Mucosa of descending colon (tissue), 3 donors: ENCODE results near the gene UNC79. TPM values are rescaled to one million over a fixed set of nuclear protein-coding genes. Genes with fewer than 3 reads are reported as not detected.

Experiments used
- ATAC-seq: fragments of 200-7000 bp; cut with Tn5 transposase; one replicate; pipeline ENCODE4 v1.9.1; 2020; ENCODE audit warnings: mild to moderate bottlenecking, moderate library complexity
- DNase-seq, 3 donors: peaks; one replicate each; pipeline ENCODE4 v3.0.0-alpha.2; 2020
- H3K36me3 ChIP-seq: fragments of 200-600 bp; one replicate; pipeline ENCODE4 v1.8.0; 2021; ENCODE audit warnings: low read depth, mild to moderate bottlenecking
- H3K4me1 ChIP-seq: fragments of 200-600 bp; one replicate; pipeline ENCODE4 v1.8.0; 2021; ENCODE audit warnings: low read depth, mild to moderate bottlenecking
- H3K4me3 ChIP-seq: fragments of 200-600 bp; one replicate; pipeline ENCODE4 v1.8.0; 2021; ENCODE audit warnings: mild to moderate bottlenecking
- H3K9me3 ChIP-seq: fragments of 200-600 bp; one replicate; pipeline ENCODE4 v1.8.0; 2021; ENCODE audit warnings: mild to moderate bottlenecking
- intact Hi-C, 2 donors: fragments of 100-400 bp; cut with DNase I in 1 of 2; cut with micrococcal nuclease in 1 of 2; formaldehyde crosslinking; loops; one replicate each; pipeline versions ENCODE4 v1.11.0 to v1.11.1; 2022; cut with DNase I, micrococcal nuclease
- total RNA-seq, 3 donors: library from RNA; stranded (reverse); fragmentation: NEBNext Ultra II Directional in 2 of 3; extraction: Animal tissue kit (Norgen Biotek cat#: 25700) in 2 of 3; gene quantifications; one replicate each; pipeline versions ENCODE4 v1.2.1 to v1.2.4, GENCODE V29; 2021 to 2023
- TF ChIP-seq, protein P1 (sequence below): fragments of 200-600 bp; IDR thresholded peaks from one replicate; pipeline ENCODE4 v1.8.0; 2022; ENCODE audit warnings: antibody characterized with exemption, mild to moderate bottlenecking
- donor health status: DM: no; HTN: no; CAD: no; lungs with moderate emphysema.
- donor health status: DM: no; HTN: no; CAD: no.
- donor health status: DM: no; HTN: yes; CAD: no.

UNC79 gene
- total RNA-seq, 3 donors from 2014 or later = 0.09 to 0.89 (median 0.12) TPM

DNA sequence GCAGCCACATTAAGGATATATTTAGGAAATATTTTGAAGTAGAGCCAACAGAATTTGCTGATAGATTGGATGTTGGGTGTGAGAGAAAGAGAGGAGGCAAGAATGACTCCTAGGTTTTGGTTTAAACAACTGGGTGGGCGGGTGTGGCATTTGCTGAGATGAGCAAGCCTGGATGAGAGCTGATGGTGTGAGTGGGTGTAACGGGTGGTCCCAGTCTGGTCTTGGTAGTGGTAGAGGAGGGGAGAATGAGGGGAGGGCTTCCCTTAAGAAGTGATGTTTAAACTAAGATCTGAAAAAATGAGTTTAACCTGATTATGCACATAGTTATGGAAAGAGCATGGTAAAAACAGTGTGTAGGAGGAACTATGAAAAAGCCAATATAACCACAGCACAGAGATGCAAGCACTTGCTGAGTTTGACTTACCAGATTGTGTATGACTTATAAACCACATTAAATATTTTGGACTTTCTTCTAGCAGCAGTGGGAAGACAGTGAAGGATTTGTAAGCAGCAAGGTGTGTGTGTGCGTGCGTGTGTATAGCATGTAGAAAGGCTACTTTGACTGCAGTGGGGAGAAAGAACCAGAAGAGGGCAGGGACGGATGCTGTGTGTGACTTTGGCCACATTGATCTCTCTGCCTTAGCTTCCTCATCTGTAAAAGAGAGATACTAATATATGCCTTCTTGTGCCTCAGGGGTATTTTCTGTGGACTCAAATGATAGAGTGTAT lies 217.9 kb downstream of the UNC79 start:
- ATAC-seq (no peak), DNase-seq (peak in 1 of 3 donors; percentile 7)
- Histone ChIP-seq H3K4me3 (no peak overlapping the region), H3K36me3 (no peaks in the 10 kb centered on the region), H3K4me1 (no peaks in the 10 kb centered on the region), H3K9me3 (no peaks in the 10 kb centered on the region)
- intact Hi-C loops = no loop called here
- TF ChIP-seq, protein P1, sequence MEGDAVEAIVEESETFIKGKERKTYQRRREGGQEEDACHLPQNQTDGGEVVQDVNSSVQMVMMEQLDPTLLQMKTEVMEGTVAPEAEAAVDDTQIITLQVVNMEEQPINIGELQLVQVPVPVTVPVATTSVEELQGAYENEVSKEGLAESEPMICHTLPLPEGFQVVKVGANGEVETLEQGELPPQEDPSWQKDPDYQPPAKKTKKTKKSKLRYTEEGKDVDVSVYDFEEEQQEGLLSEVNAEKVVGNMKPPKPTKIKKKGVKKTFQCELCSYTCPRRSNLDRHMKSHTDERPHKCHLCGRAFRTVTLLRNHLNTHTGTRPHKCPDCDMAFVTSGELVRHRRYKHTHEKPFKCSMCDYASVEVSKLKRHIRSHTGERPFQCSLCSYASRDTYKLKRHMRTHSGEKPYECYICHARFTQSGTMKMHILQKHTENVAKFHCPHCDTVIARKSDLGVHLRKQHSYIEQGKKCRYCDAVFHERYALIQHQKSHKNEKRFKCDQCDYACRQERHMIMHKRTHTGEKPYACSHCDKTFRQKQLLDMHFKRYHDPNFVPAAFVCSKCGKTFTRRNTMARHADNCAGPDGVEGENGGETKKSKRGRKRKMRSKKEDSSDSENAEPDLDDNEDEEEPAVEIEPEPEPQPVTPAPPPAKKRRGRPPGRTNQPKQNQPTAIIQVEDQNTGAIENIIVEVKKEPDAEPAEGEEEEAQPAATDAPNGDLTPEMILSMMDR = no peak

DNA sequence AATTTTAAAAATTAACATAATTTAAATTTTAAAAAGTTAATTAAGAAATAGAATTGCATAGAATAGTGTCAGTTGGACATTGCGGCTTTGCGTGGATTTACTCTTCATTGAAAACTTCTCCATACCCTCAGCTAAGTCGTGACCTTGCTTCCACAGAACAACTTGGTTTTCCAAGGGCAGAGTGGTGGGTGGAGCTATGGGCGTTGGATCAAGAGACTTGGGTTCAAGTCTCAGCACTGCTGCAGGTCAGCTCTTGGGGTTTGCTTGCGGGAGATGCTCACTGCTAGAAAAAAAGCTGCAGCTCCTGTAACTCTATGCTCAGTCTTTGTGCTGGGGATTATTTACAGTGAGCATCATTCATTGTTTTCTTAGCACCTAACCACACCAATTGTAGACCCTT lies 223.9 kb downstream of the UNC79 start:
- Histone ChIP-seq H3K36me3 (no peaks in the 10 kb centered on the region), H3K4me1 (no peaks in the 10 kb centered on the region), H3K4me3 (no peak overlapping the region), H3K9me3 (no peaks in the 10 kb centered on the region)
- intact Hi-C loops = loop anchor here (5.0 to 10.0 kb wide), 3 partner anchors 138 to 253 kb away; no protein-coding TSS in a partner anchor
- TF ChIP-seq, protein P1 = no peak
- ATAC-seq (no peak), DNase-seq (no peak)

DNA sequence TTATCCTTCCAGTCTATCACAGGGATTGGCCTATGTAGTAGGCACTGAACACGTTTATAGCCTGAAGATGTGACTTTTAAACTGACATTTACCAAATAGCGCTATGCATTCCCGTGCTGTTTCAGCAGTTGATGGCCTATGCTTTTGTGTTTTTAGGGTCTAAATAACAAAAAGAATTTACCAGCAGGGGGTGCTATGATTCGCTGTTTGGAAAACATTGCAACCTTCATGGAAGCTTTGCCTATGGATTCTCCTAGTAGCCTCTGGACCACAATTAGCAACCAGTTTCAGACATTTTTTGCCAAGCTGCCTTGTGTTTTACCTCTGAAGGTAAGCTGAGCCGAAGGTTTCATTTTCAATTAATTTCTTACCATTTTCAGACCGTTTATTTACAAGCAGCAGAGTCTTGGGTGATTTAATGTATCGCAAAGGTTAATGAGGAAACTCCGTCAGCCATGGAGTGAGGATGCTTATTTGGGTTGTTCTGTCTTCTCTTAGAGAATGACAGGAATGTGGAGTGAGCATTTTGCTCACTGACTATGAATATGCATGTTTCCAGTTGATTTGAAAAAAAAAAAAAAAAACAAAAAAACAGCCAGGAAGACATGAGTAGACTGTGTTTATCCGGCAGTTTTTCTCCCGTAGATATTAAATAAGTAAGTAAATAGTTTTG lies 224.5 kb downstream of the UNC79 start:
- ATAC-seq (no peak), DNase-seq (peak in 1 of 3 donors; percentile 52)
- Histone ChIP-seq H3K4me3 (no peak overlapping the region), H3K36me3 (no peaks in the 10 kb centered on the region), H3K9me3 (no peaks in the 10 kb centered on the region), H3K4me1 (no peaks in the 10 kb centered on the region)
- TF ChIP-seq, protein P1 = no peak
- intact Hi-C loops = loop anchor here in 1 of 2 donors (10.0 kb wide), 1 partner anchor 240 kb away; no protein-coding TSS in a partner anchor

DNA sequence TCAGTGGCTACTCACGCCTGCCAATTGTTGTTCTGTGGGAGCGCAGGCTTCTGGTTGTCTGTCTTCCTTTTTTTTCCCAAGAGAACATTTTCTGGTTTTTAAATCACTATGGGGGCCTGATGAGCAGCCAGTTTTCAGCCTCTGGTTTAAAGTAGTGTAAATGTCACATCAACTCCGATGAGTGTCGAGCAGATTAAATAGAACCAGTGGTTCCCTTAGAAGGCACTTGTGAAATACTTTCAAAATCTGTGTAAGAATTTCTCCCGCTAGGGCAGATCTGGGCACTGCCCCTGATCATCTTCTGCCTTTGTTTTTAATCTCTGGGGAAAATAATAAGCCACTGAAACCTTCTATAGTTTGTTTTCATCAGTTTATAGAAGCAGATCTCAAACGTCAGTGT lies 227.1 kb downstream of the UNC79 start:
- no peaks in the 10 kb centered on the region for H3K36me3 ChIP-seq
- no peaks in the 10 kb centered on the region for H3K9me3 ChIP-seq
- no peak for ATAC-seq
- DNase-seq = no peak
- H3K4me3 ChIP-seq = no peak overlapping the region
- H3K4me1 ChIP-seq = no peaks in the 10 kb centered on the region
- TF ChIP-seq, protein P1 = no peak
- intact Hi-C loops = loop anchor here in 1 of 2 donors (10.0 kb wide), 1 partner anchor 237 kb away; no protein-coding TSS in a partner anchor

DNA sequence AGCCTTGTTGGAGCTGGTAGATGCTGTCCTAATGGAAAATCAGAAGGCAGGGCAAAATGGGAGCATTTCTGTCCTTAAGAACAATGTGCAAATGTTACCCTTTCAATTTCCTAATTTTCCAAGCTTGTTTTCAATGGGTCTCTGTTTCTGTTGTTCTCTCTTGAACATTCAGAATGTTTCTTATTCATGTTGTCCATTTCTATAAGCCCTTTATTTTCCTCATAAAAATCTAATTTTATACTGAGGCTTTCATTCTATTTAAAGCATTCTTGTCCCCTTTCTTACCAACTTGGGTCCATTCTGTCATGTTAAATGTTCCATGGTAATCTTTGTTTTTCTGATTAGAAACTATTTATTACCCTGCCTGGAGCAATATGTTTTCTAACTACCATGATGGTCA lies 232.6 kb downstream of the UNC79 start:
- no peaks in the 10 kb centered on the region for H3K36me3 ChIP-seq
- TF ChIP-seq, protein P1 = no peak
- DNase-seq (no peak), ATAC-seq (no peak)
- H3K9me3 ChIP-seq = peaks cover 19% of the 10 kb centered on the region
- no peak overlapping the region for H3K4me3 ChIP-seq
- no peaks in the 10 kb centered on the region for H3K4me1 ChIP-seq
- intact Hi-C loops = no loop called here
